Measurements from ENCODE around the gene TPP1. TPM values are rescaled to one million over a fixed set of nuclear protein-coding genes. Genes with fewer than 3 reads are reported as not detected.

The TPP1 gene
- total RNA-seq, 1 experiment from 2014 or later = 21.6 TPM

DNA sequence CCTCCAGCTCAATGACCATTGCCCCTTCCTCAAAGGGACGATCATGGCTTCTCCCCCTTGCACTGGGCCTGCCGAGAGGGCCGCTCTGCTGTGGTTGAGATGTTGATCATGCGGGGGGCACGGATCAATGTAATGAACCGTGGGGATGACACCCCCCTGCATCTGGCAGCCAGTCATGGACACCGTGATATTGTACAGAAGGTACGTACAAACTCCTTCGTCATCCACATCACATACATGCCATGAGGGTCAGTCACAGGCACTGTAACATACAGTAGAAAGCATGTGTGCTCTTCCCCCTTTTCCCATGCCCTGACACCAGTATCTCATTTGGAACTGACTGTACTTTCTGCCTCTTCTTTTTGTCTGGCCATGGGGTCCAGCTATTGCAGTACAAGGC, 11.2 kb downstream of the TPP1 start:
- DNase-seq (no peak), ATAC-seq (no peak)
- Histone ChIP-seq H3K27me3 (ENCODE audit: low read length) (no peaks in the 10 kb centered on the region), H3F3A (ENCODE audit: low read length, unreplicated experiment) (peaks cover 5% of the 10 kb centered on the region), H4K20me1 (ENCODE audit: low read length) (no peaks in the 10 kb centered on the region), H3K4me1 (ENCODE audit: insufficient read depth, low read length) (peaks cover 43% of the 10 kb centered on the region), H3K9ac (ENCODE audit: low read length) (no peak overlapping the region), H3K4me3 (ENCODE audit: low read length) (no peak overlapping the region), H3K4me2 (ENCODE audit: low read length) (no peak overlapping the region), H2AFZ (ENCODE audit: low read length) (no peak overlapping the region), H3K9me3 (ENCODE audit: low read length) (no peaks in the 10 kb centered on the region), H3K27ac (ENCODE audit: low read length) (no peak overlapping the region), H3K79me2 (ENCODE audit: low read length) (peaks cover 60% of the 10 kb centered on the region), H3K9me2 (replicated peaks; ENCODE audit: low read length) (no peaks in the 10 kb centered on the region), H3K36me3 (ENCODE audit: low read depth, low read length) (peaks cover 25% of the 10 kb centered on the region; the same call in 1 of the 2 replicates)
- ChIA-PET CTCF (no interaction called here), POLR2A (ENCODE audit: unreplicated experiment) (no interaction called here)
- intact Hi-C loops (cut with micrococcal nuclease) = loop anchor here (10.0 kb wide), 1 partner anchor 233 kb away; no protein-coding TSS in a partner anchor
- no peak for TF ChIP-seq EZH2 (IDR thresholded peaks at IDR 0.05; ENCODE audit: low read length, unreplicated experiment)
- TF ChIP-seq, protein P1, sequence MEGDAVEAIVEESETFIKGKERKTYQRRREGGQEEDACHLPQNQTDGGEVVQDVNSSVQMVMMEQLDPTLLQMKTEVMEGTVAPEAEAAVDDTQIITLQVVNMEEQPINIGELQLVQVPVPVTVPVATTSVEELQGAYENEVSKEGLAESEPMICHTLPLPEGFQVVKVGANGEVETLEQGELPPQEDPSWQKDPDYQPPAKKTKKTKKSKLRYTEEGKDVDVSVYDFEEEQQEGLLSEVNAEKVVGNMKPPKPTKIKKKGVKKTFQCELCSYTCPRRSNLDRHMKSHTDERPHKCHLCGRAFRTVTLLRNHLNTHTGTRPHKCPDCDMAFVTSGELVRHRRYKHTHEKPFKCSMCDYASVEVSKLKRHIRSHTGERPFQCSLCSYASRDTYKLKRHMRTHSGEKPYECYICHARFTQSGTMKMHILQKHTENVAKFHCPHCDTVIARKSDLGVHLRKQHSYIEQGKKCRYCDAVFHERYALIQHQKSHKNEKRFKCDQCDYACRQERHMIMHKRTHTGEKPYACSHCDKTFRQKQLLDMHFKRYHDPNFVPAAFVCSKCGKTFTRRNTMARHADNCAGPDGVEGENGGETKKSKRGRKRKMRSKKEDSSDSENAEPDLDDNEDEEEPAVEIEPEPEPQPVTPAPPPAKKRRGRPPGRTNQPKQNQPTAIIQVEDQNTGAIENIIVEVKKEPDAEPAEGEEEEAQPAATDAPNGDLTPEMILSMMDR (conservative IDR thresholded peaks at IDR 0.05; ENCODE audit: low read depth, low read length) = no peak
- TF ChIP-seq EZH2phosphoT487 (IDR thresholded peaks at IDR 0.05; ENCODE audit: borderline replicate concordance, low read length) = no peak
- BruUV-seq (replicated peaks) = no TSS peak

DNA sequence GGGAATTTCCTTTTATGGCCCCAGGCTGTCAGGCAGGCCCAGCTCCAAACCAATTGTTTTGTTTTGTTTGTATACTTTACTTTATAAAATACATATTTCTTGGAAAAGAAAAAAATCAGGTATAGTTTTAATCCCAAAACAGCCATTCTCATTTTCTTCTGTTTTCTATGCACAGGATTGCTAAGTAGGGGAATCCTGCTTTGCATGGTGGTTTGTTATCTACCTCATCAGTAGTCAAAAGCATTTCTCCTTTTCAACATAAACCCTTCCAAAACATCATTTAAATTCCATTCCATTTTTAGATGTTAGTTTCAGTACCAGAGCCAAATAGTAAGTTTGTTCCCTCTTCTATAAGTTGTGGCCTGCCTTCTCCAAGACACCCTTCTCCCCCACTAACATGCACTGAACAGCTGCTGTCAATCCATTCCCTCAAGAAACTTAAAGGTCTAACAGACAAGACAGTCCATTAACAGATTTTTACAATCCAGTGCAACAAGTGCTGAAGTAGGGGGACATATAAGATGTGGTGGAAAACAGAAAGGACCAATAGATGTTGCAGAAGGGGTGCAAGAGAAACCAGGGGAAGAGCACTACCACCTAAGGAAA, 11.9 kb downstream of the TPP1 start:
- H3K9ac ChIP-seq (ENCODE audit: low read length) = no peak overlapping the region
- H3K27ac ChIP-seq (ENCODE audit: low read length) = no peak overlapping the region
- no peaks in the 10 kb centered on the region for H3K27me3 ChIP-seq (ENCODE audit: low read length)
- peak overlapping the region; percentile 44 for H3K4me2 ChIP-seq (ENCODE audit: low read length)
- no peaks in the 10 kb centered on the region for H3K9me2 ChIP-seq (replicated peaks; ENCODE audit: low read length)
- intact Hi-C loops (cut with micrococcal nuclease) = loop anchor here (10.0 kb wide), 1 partner anchor 232 kb away; no protein-coding TSS in a partner anchor
- H3F3A ChIP-seq (ENCODE audit: low read length, unreplicated experiment) = peaks cover 5% of the 10 kb centered on the region
- peaks cover 67% of the 10 kb centered on the region for H3K79me2 ChIP-seq (ENCODE audit: low read length)
- no peak for DNase-seq
- H3K4me3 ChIP-seq (ENCODE audit: low read length) = no peak overlapping the region
- H3K36me3 ChIP-seq (ENCODE audit: low read depth, low read length) = peaks cover 25% of the 10 kb centered on the region; the same call in 1 of the 2 replicates
- no TSS peak for BruUV-seq (replicated peaks)
- TF ChIP-seq, protein P1 (conservative IDR thresholded peaks at IDR 0.05; ENCODE audit: low read depth, low read length) = no peak
- TF ChIP-seq EZH2 (IDR thresholded peaks at IDR 0.05; ENCODE audit: low read length, unreplicated experiment) = no peak
- no peak for TF ChIP-seq EZH2phosphoT487 (IDR thresholded peaks at IDR 0.05; ENCODE audit: borderline replicate concordance, low read length)
- peaks cover 37% of the 10 kb centered on the region for H3K4me1 ChIP-seq (ENCODE audit: insufficient read depth, low read length)
- H3K9me3 ChIP-seq (ENCODE audit: low read length) = no peaks in the 10 kb centered on the region
- ChIA-PET CTCF (no interaction called here), POLR2A (ENCODE audit: unreplicated experiment) (no interaction called here)
- ATAC-seq = no peak
- no peak overlapping the region for H2AFZ ChIP-seq (ENCODE audit: low read length)
- no peaks in the 10 kb centered on the region for H4K20me1 ChIP-seq (ENCODE audit: low read length)

DNA sequence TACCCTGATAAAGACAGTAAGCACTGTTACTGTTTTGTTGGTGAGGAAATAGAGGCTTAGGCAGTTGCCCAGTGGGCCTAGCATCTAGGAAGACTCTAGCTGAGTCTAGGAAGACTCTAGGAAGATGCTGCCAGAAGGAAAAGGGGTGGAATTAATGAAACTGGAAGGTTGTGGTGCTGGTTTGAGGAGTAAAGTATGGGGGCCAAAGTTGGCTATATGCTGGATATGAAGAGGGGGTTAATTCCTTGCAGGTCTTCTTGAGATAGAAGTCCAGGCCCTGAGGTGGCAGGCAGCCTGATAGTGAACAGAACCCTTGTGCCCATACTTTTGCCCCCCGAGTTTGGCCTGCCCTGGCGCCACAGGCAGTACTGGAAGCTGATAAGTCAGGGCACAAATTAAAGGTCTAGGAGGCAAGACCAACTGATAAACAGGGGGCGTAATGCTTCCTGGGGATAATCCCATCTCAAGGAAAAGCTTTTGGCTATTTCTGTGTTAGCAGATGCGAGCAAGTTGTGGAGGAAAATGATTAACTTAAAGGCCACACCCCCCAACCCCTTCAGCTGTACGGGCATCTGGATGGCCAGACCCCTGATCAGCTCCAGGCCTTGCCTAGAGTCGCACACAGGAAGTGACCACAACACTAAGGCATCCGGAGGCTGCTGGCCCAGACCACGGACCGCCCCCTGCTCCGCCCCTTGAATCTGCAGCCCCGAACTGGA, 12.6 kb downstream of the TPP1 start:
- no peak overlapping the region for H2AFZ ChIP-seq (ENCODE audit: low read length)
- no peak overlapping the region for H3K4me3 ChIP-seq (ENCODE audit: low read length)
- H4K20me1 ChIP-seq (ENCODE audit: low read length) = no peaks in the 10 kb centered on the region
- peak; percentile 78 for DNase-seq
- ChIA-PET POLR2A (ENCODE audit: unreplicated experiment) (no interaction called here), CTCF (no interaction called here)
- H3K4me1 ChIP-seq (ENCODE audit: insufficient read depth, low read length) = peaks cover 43% of the 10 kb centered on the region
- no TSS peak for BruUV-seq (replicated peaks)
- no peaks in the 10 kb centered on the region for H3K9me2 ChIP-seq (replicated peaks; ENCODE audit: low read length)
- H3K79me2 ChIP-seq (ENCODE audit: low read length) = peaks cover 72% of the 10 kb centered on the region
- H3K9ac ChIP-seq (ENCODE audit: low read length) = no peak overlapping the region
- intact Hi-C loops (cut with micrococcal nuclease) = loop anchor here (10.0 kb wide), 1 partner anchor 232 kb away; no protein-coding TSS in a partner anchor
- peak overlapping the region; percentile 33 for H3K27ac ChIP-seq (ENCODE audit: low read length)
- TF ChIP-seq, protein P1 (conservative IDR thresholded peaks at IDR 0.05; ENCODE audit: low read depth, low read length) = no peak
- TF ChIP-seq EZH2 (IDR thresholded peaks at IDR 0.05; ENCODE audit: low read length, unreplicated experiment) = no peak
- no peak for TF ChIP-seq EZH2phosphoT487 (IDR thresholded peaks at IDR 0.05; ENCODE audit: borderline replicate concordance, low read length)
- H3K9me3 ChIP-seq (ENCODE audit: low read length) = no peaks in the 10 kb centered on the region
- H3F3A ChIP-seq (ENCODE audit: low read length, unreplicated experiment) = peaks cover 5% of the 10 kb centered on the region
- peak overlapping the region; percentile 44 for H3K4me2 ChIP-seq (ENCODE audit: low read length)
- peak; percentile 50 for ATAC-seq
- no peaks in the 10 kb centered on the region for H3K27me3 ChIP-seq (ENCODE audit: low read length)
- peaks cover 27% of the 10 kb centered on the region; the same call in 1 of the 2 replicates for H3K36me3 ChIP-seq (ENCODE audit: low read depth, low read length)

Data from PC-3 (cell line).